GM12891 (cell line): ENCODE measurements around the gene PPP4R1.

Experiments used
- POLR2A ChIP-seq: IDR thresholded peaks from 2 replicates; pipeline ENCODE4 v1.6.1; 2011; ENCODE audit warnings: low read depth, low read length, control low read depth
- POLR2AphosphoS5 ChIP-seq: IDR thresholded peaks from 2 replicates; pipeline ENCODE4 v1.6.1; 2011; ENCODE audit warnings: low read depth, low read length, control low read depth

GRCh38 chr18:9539938-9540337 is 74.4 kb downstream of the PPP4R1 start:
- TF ChIP-seq POLR2A (no peak), POLR2AphosphoS5 (no peak)
